PC-9 (cell line): ENCODE results near the gene SENP2.

Experiments
- CTCF ChIP-seq: fragments of 200-600 bp; sonication (generic); conservative IDR thresholded peaks from 2 replicates; pipeline ENCODE4 v1.6.1; 2017; ENCODE audit warnings: mixed run types, antibody characterized with exemption, mild to moderate bottlenecking, moderate library complexity
- EZH2 ChIP-seq: fragments of 200-600 bp; sonication (generic); IDR thresholded peaks from 2 replicates; pipeline ENCODE4 v1.8.0; 2017; ENCODE audit warnings: antibody characterized with exemption, low read depth

- no peak for TF ChIP-seq CTCF
- TF ChIP-seq EZH2, result no peak
Observed at GRCh38 chr3:185655426-185656320, 69.6 kb downstream of the SENP2 start.
